HCT116 (cell line): ENCODE data around the gene FGF14.

Experiments used
- EZH2 ChIP-seq: fragments of 200-600 bp; sonication (generic); IDR thresholded peaks from 2 replicates; pipeline ENCODE4 v1.6.1; 2017; ENCODE audit warnings: antibody characterized with exemption, mixed run types
- EZH2phosphoT487 ChIP-seq: fragments of 200-600 bp; IDR thresholded peaks from 2 replicates; pipeline ENCODE4 v1.6.1; 2018; ENCODE audit warnings: antibody characterized with exemption, borderline replicate concordance
- JUND ChIP-seq: IDR thresholded peaks from 2 replicates; pipeline ENCODE4 v1.6.1; 2012
- POLR2A ChIP-seq: IDR thresholded peaks from 2 replicates; pipeline ENCODE4 v1.7.0; 2011; ENCODE audit warnings: borderline replicate concordance; ENCODE audit not compliant: insufficient read depth, insufficient read length; ENCODE audit errors: extremely low read depth
- POLR2AphosphoS5 ChIP-seq: IDR thresholded peaks from 2 replicates; pipeline ENCODE4 v1.6.1; 2011; ENCODE audit warnings: mild to moderate bottlenecking, low read depth, low read length, moderate library complexity
- SIN3A ChIP-seq: IDR thresholded peaks from 2 replicates; pipeline ENCODE4 v1.6.1; 2012; ENCODE audit warnings: low read depth
- TCF7L2 ChIP-seq: IDR thresholded peaks from 2 replicates; pipeline ENCODE4 v1.7.0; 2011; ENCODE audit warnings: borderline replicate concordance, inconsistent platforms; ENCODE audit not compliant: insufficient read depth, insufficient read length; ENCODE audit errors: extremely low read depth
- TF ChIP-seq, protein P1 (sequence below), 3 experiments: fragments of 200-600 bp in 1 of 3; sonication (generic) in 1 of 3; IDR thresholded peaks in 2 of 3; conservative IDR thresholded peaks in 1 of 3; 2 replicates each; pipeline ENCODE4 v1.5.1; 2012 to 2017; ENCODE audit warnings: low read depth in 2 of 3, low read length in 2 of 3, antibody characterized with exemption in 1 of 3, borderline replicate concordance in 1 of 3, control low read depth in 1 of 3, mild to moderate bottlenecking in 1 of 3, mixed read lengths in 1 of 3, mixed run types in 1 of 3, moderate library complexity in 1 of 3; ENCODE audit not compliant: insufficient read depth in 1 of 3
- TF ChIP-seq, protein P2 (sequence below): IDR thresholded peaks from 2 replicates; pipeline ENCODE4 v1.6.1; 2012
- TF ChIP-seq, protein P3 (sequence below): IDR thresholded peaks from 2 replicates; pipeline ENCODE4 v1.6.1; 2011; ENCODE audit warnings: mild to moderate bottlenecking, low read length, moderate library complexity; ENCODE audit not compliant: insufficient replicate concordance; ENCODE audit errors: extremely low read depth
- TF ChIP-seq, protein P4 (sequence below): IDR thresholded peaks from 2 replicates; pipeline ENCODE4 v1.6.1; 2012; ENCODE audit warnings: low read depth

DNA sequence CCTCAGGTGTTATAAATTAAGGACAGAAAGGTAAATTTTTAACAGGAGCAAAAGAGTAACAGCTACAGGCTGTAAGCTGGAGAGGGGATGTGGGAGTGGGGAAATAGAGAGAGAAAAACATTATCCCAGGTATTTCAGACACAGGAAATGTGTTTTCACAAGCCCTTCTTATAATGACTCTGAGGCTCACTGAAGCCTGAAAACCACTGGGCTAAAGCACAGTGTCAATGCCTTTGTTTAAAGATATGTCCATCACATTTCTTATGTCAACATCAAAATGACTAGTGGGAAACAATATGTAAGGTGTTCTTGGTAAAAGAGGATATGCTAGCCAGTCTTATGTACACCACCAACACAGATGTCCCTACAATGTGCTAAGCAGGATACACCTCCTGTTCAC is 365.9 kb downstream of the FGF14 start:
- TF ChIP-seq, protein P1, sequence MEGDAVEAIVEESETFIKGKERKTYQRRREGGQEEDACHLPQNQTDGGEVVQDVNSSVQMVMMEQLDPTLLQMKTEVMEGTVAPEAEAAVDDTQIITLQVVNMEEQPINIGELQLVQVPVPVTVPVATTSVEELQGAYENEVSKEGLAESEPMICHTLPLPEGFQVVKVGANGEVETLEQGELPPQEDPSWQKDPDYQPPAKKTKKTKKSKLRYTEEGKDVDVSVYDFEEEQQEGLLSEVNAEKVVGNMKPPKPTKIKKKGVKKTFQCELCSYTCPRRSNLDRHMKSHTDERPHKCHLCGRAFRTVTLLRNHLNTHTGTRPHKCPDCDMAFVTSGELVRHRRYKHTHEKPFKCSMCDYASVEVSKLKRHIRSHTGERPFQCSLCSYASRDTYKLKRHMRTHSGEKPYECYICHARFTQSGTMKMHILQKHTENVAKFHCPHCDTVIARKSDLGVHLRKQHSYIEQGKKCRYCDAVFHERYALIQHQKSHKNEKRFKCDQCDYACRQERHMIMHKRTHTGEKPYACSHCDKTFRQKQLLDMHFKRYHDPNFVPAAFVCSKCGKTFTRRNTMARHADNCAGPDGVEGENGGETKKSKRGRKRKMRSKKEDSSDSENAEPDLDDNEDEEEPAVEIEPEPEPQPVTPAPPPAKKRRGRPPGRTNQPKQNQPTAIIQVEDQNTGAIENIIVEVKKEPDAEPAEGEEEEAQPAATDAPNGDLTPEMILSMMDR (IDR thresholded peaks at IDR 0.05 in 2 of 3, conservative IDR thresholded peaks at IDR 0.05 in 1 of 3; ENCODE audit: borderline replicate concordance in 1 of 3, insufficient read depth in 1 of 3, low read depth in 2 of 3, low read length in 2 of 3): no peak
- no peak for TF ChIP-seq JUND
- no peak for TF ChIP-seq POLR2A
- no peak for TF ChIP-seq POLR2AphosphoS5
- TF ChIP-seq EZH2: no peak
- no peak for TF ChIP-seq EZH2phosphoT487
- TF ChIP-seq SIN3A: no peak
- TF ChIP-seq, protein P2, sequence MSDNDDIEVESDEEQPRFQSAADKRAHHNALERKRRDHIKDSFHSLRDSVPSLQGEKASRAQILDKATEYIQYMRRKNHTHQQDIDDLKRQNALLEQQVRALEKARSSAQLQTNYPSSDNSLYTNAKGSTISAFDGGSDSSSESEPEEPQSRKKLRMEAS: no peak
- TF ChIP-seq TCF7L2: no peak
- TF ChIP-seq, protein P3, sequence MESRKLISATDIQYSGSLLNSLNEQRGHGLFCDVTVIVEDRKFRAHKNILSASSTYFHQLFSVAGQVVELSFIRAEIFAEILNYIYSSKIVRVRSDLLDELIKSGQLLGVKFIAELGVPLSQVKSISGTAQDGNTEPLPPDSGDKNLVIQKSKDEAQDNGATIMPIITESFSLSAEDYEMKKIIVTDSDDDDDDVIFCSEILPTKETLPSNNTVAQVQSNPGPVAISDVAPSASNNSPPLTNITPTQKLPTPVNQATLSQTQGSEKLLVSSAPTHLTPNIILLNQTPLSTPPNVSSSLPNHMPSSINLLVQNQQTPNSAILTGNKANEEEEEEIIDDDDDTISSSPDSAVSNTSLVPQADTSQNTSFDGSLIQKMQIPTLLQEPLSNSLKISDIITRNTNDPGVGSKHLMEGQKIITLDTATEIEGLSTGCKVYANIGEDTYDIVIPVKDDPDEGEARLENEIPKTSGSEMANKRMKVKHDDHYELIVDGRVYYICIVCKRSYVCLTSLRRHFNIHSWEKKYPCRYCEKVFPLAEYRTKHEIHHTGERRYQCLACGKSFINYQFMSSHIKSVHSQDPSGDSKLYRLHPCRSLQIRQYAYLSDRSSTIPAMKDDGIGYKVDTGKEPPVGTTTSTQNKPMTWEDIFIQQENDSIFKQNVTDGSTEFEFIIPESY: no peak
- TF ChIP-seq, protein P4, sequence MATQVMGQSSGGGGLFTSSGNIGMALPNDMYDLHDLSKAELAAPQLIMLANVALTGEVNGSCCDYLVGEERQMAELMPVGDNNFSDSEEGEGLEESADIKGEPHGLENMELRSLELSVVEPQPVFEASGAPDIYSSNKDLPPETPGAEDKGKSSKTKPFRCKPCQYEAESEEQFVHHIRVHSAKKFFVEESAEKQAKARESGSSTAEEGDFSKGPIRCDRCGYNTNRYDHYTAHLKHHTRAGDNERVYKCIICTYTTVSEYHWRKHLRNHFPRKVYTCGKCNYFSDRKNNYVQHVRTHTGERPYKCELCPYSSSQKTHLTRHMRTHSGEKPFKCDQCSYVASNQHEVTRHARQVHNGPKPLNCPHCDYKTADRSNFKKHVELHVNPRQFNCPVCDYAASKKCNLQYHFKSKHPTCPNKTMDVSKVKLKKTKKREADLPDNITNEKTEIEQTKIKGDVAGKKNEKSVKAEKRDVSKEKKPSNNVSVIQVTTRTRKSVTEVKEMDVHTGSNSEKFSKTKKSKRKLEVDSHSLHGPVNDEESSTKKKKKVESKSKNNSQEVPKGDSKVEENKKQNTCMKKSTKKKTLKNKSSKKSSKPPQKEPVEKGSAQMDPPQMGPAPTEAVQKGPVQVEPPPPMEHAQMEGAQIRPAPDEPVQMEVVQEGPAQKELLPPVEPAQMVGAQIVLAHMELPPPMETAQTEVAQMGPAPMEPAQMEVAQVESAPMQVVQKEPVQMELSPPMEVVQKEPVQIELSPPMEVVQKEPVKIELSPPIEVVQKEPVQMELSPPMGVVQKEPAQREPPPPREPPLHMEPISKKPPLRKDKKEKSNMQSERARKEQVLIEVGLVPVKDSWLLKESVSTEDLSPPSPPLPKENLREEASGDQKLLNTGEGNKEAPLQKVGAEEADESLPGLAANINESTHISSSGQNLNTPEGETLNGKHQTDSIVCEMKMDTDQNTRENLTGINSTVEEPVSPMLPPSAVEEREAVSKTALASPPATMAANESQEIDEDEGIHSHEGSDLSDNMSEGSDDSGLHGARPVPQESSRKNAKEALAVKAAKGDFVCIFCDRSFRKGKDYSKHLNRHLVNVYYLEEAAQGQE: no peak
